Stimulated activated CD8-positive, alpha-beta memory T cell treated with anti-CD3 and anti-CD28 coated beads, Interleukin-15, amount 100 ng/mL, for 48 hours (primary cell): ENCODE results near the gene CD200R1L.
"Not testable (repeated sequence)": the region's sequence is repeated elsewhere in the genome, so short reads cannot be mapped to it uniquely, and the experiment has no call there.

Source experiments
- DNase-seq, 2 donors: peaks; one replicate each; pipeline ENCODE4 v3.0.0-alpha.2; 2020; ENCODE audit warnings: low read depth in 2 of 2

The CD200R1L gene, protein sequence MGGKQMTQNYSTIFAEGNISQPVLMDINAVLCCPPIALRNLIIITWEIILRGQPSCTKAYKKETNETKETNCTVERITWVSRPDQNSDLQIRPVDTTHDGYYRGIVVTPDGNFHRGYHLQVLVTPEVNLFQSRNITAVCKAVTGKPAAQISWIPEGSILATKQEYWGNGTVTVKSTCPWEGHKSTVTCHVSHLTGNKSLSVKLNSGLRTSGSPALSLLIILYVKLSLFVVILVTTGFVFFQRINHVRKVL

GRCh38 chr3:112846764-112847163, at the start of gene CD200R1L:
TSS of gene CD200R1L (minus strand) at chr3:112846864. CDS start at chr3:112829367, 17,497 bp downstream.
- no peak for DNase-seq

GRCh38 chr3:112894258-112894657, 47.6 kb upstream of the CD200R1L start:
- DNase-seq: no peak

- no peak for DNase-seq
Measured at GRCh38 chr3:112889357-112889756, 42.7 kb upstream of the CD200R1L start.

DNA sequence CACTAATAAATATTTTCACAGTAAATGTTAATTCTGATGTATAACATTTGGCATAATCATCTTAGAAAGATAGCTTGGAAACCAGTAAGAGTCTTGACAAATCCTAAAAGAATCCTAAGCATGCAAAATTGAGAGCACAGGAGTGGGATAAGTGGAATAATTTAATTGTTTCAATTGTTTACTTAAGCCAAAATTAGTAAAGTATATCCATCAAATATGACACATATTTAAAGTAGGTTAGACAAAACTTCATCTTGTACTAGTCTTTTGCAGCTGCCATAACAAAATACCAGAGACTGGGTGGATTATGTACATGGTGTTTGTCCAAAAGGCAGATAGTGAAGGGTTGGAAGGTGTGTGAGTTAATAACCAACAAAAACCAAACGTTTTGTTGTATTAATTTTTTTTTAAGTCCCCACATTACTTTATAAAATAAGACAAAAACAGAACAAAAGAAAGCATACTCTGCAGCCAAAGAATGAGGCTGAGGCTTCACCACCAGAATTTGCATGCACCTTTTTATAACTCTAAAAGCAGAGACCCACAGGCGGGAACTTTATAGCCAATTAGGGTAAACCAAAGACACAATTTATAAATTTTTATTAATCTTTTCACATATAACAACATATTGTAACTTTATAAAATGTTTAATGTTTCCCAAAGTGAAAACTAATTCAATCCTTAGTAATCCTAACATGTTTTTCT, 41.9 kb upstream of the CD200R1L start:
- no peak for DNase-seq

- DNase-seq: no peak
Measured at GRCh38 chr3:112884678-112885290, 38.1 kb upstream of the CD200R1L start.

DNA sequence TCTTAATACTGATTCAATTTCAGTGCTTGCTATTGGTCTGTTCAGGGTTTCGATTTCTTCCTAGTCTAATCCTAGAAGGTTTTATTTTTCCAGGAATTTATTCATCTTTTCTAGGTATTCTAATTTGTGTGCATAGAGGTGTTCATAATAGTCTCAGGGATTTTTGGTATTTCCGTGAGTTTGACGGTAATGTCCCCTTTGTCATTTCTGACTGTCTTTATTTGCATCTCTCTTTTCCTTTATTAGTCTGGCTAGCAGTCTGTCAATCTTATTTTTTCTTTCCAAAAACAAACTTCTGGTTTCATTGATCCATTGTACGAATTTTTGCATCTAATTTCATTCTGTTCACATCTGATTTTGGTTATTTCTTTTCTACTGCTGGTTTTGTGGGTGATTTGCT, 35.2 kb upstream of the CD200R1L start:
- no peak for DNase-seq

GRCh38 chr3:112875561-112875960, 28.9 kb upstream of the CD200R1L start:
- DNase-seq: no peak

- DNase-seq: no peak
Measured at GRCh38 chr3:112874725-112875124, 28.1 kb upstream of the CD200R1L start.

DNA sequence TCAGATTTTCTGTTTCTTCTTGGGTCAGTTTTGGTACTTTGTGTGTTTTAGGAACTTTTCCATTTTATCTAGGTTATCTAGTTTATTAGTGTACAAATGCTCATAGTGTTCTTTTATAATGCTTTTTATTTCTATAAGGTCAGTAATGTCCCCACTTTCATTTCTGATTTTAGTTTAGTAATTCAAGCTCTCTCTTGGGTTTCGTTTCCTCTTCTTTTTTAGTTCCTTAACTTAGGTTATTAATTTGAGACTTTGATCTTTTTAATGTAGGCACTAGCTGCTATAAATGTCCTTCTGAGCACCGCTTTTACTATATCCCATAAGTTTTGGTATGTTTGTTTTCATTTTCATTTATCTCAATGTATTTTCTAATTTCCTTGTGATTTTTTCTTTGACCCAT, 27.0 kb upstream of the CD200R1L start:
- no peak for DNase-seq

DNA sequence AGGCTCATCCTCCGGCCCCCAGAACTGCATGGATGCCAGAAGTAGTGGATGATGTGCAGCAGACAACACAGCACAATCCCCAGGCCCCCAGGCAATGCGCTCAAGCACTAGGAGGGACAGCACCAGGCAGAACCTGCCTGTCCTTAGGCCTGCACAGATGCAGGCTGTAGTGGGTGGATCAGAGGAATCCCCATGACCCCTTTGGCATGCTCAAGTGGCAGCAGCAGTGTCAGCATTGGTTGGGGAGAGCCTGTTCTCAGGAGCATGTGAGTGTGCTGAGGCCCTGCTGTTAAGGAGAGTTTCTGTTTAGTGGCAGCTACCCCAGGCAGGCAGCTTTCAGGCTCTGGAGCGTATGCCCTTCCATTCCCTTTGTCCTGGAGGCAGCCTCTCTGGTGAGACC, 25.1 kb upstream of the CD200R1L start:
- DNase-seq: no peak

DNA sequence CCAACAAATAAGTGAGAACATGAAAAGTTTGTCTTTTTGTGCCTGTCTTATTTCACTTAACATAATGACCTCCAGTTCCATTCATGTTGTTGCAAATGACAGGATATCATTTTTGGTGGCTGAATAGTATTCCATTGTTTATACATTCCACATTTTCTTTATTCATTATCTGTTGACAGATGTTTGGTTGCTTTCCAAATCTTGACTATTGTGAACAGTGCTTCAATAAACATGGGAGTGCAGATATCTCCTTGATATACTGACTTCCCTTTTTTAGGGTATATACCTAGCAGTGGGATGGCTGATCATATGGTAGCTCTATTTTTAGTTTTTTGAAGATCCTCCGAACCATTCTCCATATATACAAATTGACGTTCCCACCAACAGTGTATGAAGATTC, 19.1 kb upstream of the CD200R1L start:
- no peak for DNase-seq

GRCh38 chr3:112860898-112861297, 14.2 kb upstream of the CD200R1L start:
- DNase-seq: no peak

DNA sequence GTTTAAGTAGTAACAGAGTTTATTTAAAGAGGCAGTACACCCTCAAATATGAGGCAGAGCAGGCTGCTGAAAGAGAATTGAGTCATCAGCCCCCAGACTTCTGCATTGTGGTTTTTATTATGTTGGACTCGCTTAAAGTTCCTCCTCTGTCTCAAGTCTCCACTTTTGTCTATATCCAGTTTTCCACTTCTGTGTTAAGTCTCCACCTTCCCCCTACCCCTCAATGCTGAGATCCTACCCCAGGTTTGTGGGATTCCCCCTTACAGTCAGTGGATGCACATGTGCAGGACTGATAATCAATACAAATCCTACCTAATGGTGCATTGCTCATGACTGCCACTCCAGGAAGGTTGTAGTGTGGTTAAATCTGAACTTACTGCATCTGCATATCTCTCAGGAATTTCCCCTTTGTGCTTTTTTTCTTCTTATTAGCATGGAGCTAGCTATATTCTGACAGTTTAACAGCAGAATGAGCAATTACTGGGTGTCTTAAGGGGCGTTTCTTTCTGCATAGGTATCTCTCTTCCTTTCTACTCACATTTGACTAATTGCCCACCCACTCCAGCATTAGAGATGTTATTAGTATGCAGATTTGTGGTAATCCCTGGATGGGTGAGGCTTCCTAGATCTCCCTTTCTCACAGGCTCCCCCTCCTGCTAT, 11.9 kb upstream of the CD200R1L start:
- DNase-seq: no peak

GRCh38 chr3:112857526-112857925, 10.9 kb upstream of the CD200R1L start:
- no peak for DNase-seq

- DNase-seq: no peak
Measured at GRCh38 chr3:112856537-112856936, 9.9 kb upstream of the CD200R1L start.

DNA sequence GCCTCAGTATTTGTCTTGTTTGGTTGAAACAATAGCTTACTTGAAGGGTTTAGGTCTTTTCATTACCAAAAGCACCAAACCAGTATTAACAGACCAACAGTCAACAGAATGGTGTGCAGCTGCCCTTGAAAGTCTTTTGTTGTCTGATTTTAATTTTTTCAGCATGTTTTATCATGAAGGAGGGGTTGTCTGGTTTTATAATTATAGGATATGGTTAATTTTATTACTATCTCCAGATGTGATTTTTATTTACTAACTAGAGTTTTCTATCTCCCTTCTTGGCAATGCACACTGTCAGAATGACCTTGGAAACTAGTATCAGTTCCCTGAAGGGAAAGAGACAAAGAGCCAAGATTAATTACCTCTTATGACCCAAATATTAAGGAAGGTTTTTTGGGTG, 9.2 kb upstream of the CD200R1L start:
- DNase-seq: no peak

- not testable (repeated sequence) for DNase-seq
Measured at GRCh38 chr3:112855074-112855473, 8.4 kb upstream of the CD200R1L start.

DNA sequence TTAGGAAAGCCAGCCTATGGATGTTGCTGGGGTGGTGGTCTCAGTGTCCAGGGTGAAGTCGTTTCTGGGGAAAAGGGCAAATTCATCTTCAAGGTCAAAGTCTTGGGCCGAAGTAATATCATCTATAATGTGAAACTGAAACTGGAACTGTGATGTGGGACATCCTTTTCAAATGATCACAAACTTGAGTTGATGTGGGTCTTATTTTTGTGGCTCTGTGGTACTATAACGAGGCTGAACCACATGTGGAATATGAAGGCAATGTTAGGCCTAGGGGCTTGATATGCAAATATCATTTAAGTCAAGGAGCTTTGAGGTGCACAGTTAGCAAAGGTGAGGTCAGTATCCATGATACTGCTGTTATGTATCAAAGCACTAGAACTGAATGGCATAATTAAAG, 1.5 kb upstream of the CD200R1L start:
- DNase-seq: no peak

- DNase-seq: no peak
Measured at GRCh38 chr3:112847692-112848091, 1.0 kb upstream of the CD200R1L start.

DNA sequence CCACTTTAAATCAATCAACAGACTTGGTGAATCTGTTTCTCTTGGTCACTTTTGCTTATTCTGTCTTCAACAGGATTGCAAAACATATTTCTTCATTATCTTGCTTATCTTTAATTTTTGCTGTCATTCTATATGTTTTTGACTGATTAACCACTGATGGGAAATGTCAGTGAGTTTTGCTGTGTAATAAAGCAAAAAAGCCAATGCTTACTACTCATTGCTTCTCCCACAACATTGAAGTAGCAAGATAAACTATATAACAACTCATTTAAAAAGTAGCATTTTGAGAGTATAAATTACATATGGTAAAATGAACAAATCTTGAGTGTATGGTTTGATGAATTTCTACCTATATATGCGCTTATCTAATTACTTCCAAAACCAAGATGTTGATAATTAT, 892 bp downstream of the CD200R1L start:
- no peak for DNase-seq

DNA sequence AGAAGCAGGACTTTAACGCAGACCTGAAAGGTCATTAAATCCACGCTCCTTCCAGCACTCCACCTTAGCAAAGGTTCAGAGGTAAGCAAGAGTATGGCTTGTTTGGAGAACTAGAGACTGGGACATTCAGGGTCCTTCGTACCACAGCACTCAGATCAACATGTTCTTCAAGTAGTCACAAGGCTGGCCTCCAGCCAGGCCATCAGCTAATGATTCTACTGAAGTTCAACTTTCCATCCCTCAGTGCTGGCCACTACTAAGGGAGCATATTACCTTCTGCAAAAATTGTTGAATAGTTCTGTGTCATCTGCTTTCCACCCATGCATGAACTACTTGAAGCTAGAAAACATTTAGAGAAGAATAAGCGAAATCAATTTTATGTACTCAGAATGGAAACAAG, 17.6 kb downstream of the CD200R1L start:
- DNase-seq: no peak
